Urinary bladder (tissue), 2 donors: Measurements from ENCODE around the gene C14orf93. TPM values are rescaled to one million over a fixed set of nuclear protein-coding genes. Genes with fewer than 3 reads are reported as not detected.

Source experiments
- polyA plus RNA-seq: library from polyadenylated mRNA; stranded (reverse); fragments of 200-250 nt; gene quantifications from one replicate; pipeline ENCODE4 v1.2.3, GENCODE V29; 2013
- total RNA-seq: library from RNA; depleted of rRNA; stranded (reverse); fragments of >200 nt; gene quantifications from one replicate; pipeline ENCODE4 v1.2.3, GENCODE V29; 2014
- donor health status: healthy.

C14orf93 gene
- total and polyA plus RNA-seq, 2 donors, result 10.4 to 14.5 TPM

Other genes with a start within 250 kb of the C14orf93 start
- gene OXA1L, start 243.5 kb downstream of the C14orf93 start, total RNA-seq, result 74.1 TPM
- gene OXA1L, start 243.5 kb downstream of the C14orf93 start, polyA plus RNA-seq, result 112 TPM
- 9.3 TPM for gene SLC7A7, start 194.7 kb downstream of the C14orf93 start, total RNA-seq
- gene SLC7A7, start 194.7 kb downstream of the C14orf93 start, polyA plus RNA-seq, result 12.8 TPM
- 21.5 TPM for gene MRPL52, start 180.3 kb downstream of the C14orf93 start, total RNA-seq
- 77.0 TPM for gene MRPL52, start 180.3 kb downstream of the C14orf93 start, polyA plus RNA-seq
- 120 TPM for gene MMP14, start 173.6 kb downstream of the C14orf93 start, total RNA-seq
- 189 TPM for gene MMP14, start 173.6 kb downstream of the C14orf93 start, polyA plus RNA-seq
- gene LRP10, start 138.4 kb downstream of the C14orf93 start, total RNA-seq, result 22.1 TPM
- 195 TPM for gene LRP10, start 138.4 kb downstream of the C14orf93 start, polyA plus RNA-seq
- 0.16 TPM for gene REM2, start 126.9 kb downstream of the C14orf93 start, total RNA-seq
- gene REM2, start 126.9 kb downstream of the C14orf93 start, polyA plus RNA-seq, result 0.38 TPM
- 101 TPM for gene RBM23, start 91.0 kb downstream of the C14orf93 start, total RNA-seq
- gene RBM23, start 91.0 kb downstream of the C14orf93 start, polyA plus RNA-seq, result 65.0 TPM
- 39.8 TPM for gene PRMT5, start 80.8 kb downstream of the C14orf93 start, total RNA-seq
- 49.3 TPM for gene PRMT5, start 80.8 kb downstream of the C14orf93 start, polyA plus RNA-seq
- gene HAUS4, start 53.1 kb downstream of the C14orf93 start, total RNA-seq, result 42.2 TPM
- gene HAUS4, start 53.1 kb downstream of the C14orf93 start, polyA plus RNA-seq, result 44.1 TPM
- 28.0 TPM for gene AJUBA, start 27.6 kb downstream of the C14orf93 start, total RNA-seq
- gene AJUBA, start 27.6 kb downstream of the C14orf93 start, polyA plus RNA-seq, result 6.6 TPM
- gene PSMB5, start 24.8 kb upstream of the C14orf93 start, total RNA-seq, result 70.3 TPM
- 135 TPM for gene PSMB5, start 24.8 kb upstream of the C14orf93 start, polyA plus RNA-seq
- gene PSMB11, start 32.1 kb upstream of the C14orf93 start, total RNA-seq, result not detected
- gene PSMB11, start 32.1 kb upstream of the C14orf93 start, polyA plus RNA-seq, result not detected
- gene CDH24, start 47.4 kb upstream of the C14orf93 start, total RNA-seq, result 6.4 TPM
- gene CDH24, start 47.4 kb upstream of the C14orf93 start, polyA plus RNA-seq, result 4.4 TPM
- gene ACIN1, start 85.0 kb upstream of the C14orf93 start, total RNA-seq, result 87.9 TPM
- 82.2 TPM for gene ACIN1, start 85.0 kb upstream of the C14orf93 start, polyA plus RNA-seq
- gene C14orf119, start 85.4 kb upstream of the C14orf93 start, total RNA-seq, result 37.2 TPM
- gene C14orf119, start 85.4 kb upstream of the C14orf93 start, polyA plus RNA-seq, result 51.8 TPM
- gene CIROP, start 94.8 kb upstream of the C14orf93 start, total RNA-seq, result not detected
- not detected for gene CIROP, start 94.8 kb upstream of the C14orf93 start, polyA plus RNA-seq
- gene CEBPE, start 109.1 kb upstream of the C14orf93 start, total RNA-seq, result not detected
- 0.06 TPM for gene CEBPE, start 109.1 kb upstream of the C14orf93 start, polyA plus RNA-seq
- gene SLC7A8, start 173.5 kb upstream of the C14orf93 start, total RNA-seq, result 8.4 TPM
- gene SLC7A8, start 173.5 kb upstream of the C14orf93 start, polyA plus RNA-seq, result 35.5 TPM
- gene RNF212B, start 227.8 kb upstream of the C14orf93 start, total RNA-seq, result not detected
- 0.41 TPM for gene RNF212B, start 227.8 kb upstream of the C14orf93 start, polyA plus RNA-seq